ENCODE data around the gene MRPL47. TPM values are rescaled to one million over a fixed set of nuclear protein-coding genes. Genes with fewer than 3 reads are reported as not detected.

Gene MRPL47
- total and polyA plus RNA-seq, 9 of the 15 experiments (the other 6 are each of a cell fraction or from before 2014, with no cell fraction given) = 101 to 437 (median 141) TPM

GRCh38 chr3:179615458-179616173, 11.2 kb upstream of the MRPL47 start (continued):
- TF ChIP-seq POLR2AphosphoS5 (IDR thresholded peaks at IDR 0.05; ENCODE audit: control insufficient read depth, insufficient read depth, low read depth, low read length) (peak; percentile 79), AFF4 (CRISPR knock-in tag; IDR thresholded peaks at IDR 0.05) (no peak), YY1 (IDR thresholded peaks at IDR 0.05; ENCODE audit: borderline replicate concordance in 1 of 3, control insufficient read depth in 1 of 3, extremely low read depth in 1 of 3, insufficient read depth in 3 of 3, insufficient read length in 1 of 3, insufficient replicate concordance in 2 of 3, low read depth in 1 of 3, low read length in 2 of 3) (peak in 1 of 3 experiments; percentile 53), HCFC1 (IDR thresholded peaks at IDR 0.05; ENCODE audit: low read depth, low read length) (no peak), XRCC5 (IDR thresholded peaks at IDR 0.05; ENCODE audit: low read depth, low read length) (no peak), HNRNPK (IDR thresholded peaks at IDR 0.05; ENCODE audit: low read depth, low read length, poor library complexity, severe bottlenecking) (no peak), GABPA (tag; conservative IDR thresholded peaks at IDR 0.05; ENCODE audit: low read depth) (no peak)
